DMS114 treated with DMSO at 0.1 percent for 48 hours (cell line): ENCODE data around the gene RNU4-1.
"Not testable (repeated sequence)": the region's sequence is repeated elsewhere in the genome, so short reads cannot be mapped to it uniquely, and the experiment has no call there.

Experiments used
- DNase-seq: peaks from one replicate; lab custom pipeline; 2025; ENCODE audit not compliant: unreplicated experiment; lab: John Stamatoyannopoulos, UW

The RNU4-1 gene

GRCh38 chr12:120259418-120260202 lies 33.4 kb downstream of the RNU4-1 start:
- DNase-seq, result no peak

GRCh38 chr12:120258323-120258896 lies 34.6 kb downstream of the RNU4-1 start:
- DNase-seq, result no peak

GRCh38 chr12:120257041-120257821 lies 35.8 kb downstream of the RNU4-1 start:
- no peak for DNase-seq

DNA sequence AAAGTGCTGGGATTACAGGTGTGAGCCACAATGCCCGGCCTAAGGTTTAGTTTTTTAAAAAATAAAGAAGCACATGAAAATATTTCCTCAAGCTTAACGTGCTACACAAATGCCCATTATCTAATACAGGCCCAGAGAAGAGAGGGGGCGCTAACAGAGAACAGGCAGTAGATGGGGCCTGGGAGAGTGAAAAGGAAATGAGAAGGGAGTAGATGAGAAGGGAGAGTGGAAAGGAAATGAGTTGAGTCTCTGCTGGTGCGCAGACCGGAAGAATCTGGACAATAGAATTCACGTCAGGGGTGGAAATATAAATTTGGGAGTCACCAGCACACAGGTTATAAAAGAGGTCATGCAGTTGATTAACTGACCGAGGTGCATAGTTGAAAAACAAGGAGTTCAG lies 38.2 kb downstream of the RNU4-1 start:
- no peak for DNase-seq

- DNase-seq, result not testable (repeated sequence)
Measured at GRCh38 chr12:120253313-120253712, 39.7 kb downstream of the RNU4-1 start.

DNA sequence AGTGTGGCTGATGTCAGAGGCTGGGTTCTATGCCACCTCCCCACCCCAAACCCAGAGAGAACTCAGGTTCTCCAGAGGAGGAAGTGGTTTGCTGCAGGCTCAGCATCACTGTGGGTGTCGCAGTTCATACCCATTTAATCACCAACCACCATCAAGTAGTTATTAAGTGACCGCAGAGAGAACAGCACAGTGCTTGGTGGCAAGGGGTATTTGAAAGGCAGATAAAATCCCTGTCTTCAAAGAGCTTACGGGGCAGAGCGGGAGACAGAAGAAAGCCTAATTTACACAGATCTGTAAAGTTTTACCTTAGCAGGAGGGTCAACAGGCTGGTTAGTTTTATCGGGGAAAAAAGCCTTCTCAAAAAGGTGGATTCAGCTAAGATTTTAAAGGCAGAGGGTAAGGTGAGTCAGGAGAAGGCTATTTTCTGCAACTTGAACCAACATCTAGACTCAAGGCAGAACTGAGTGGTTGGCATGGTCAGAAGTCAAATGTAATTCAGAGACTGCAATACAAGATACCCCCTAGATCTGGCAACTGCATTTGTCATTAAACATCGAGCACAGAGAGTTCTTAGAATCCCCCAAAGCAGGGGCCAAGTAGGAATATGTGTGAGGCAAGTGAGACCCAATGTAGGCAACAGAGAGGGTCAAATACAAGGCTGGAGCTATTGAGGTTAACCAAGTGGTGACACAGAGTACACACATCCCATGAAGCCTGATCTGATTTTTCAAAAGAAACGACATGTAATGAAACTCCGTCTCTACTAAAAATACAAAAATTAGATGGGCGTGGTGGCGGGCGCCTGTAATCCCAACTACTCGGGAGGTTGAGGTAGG lies 40.7 kb downstream of the RNU4-1 start:
- DNase-seq, result no peak

DNA sequence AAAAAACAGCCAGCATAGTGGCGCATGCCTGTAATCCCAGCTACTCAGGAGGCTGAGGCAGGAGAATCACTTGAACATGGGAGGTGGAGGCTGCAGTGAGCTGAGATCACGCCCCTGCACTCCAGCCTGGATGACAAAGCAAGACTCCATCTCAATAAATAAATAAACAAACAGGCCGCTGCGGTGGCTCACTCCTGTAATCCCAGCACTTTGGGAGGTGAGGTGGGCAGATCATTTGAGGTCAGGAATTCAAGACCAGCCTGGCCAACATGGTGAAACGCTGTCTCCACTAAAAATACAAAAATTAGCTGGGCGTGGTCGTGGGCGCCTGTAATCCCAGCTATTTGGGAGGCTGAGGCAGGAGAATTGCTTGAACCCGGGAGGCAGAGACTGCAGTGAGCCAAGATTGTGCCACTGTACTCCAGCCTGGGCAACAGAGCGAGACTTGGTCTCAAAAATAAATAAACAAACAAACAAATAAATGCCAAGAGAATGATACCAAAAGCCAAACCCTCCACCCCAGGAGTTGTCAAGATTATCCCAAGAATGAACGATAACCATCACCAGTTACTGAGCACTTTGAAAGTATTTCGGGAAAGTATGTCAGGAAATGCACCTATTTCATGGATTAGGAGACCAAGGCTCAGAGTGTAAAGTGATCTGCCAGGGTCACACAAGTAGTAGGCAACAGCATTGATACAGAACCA lies 41.5 kb downstream of the RNU4-1 start:
- DNase-seq, result not testable (repeated sequence)

DNA sequence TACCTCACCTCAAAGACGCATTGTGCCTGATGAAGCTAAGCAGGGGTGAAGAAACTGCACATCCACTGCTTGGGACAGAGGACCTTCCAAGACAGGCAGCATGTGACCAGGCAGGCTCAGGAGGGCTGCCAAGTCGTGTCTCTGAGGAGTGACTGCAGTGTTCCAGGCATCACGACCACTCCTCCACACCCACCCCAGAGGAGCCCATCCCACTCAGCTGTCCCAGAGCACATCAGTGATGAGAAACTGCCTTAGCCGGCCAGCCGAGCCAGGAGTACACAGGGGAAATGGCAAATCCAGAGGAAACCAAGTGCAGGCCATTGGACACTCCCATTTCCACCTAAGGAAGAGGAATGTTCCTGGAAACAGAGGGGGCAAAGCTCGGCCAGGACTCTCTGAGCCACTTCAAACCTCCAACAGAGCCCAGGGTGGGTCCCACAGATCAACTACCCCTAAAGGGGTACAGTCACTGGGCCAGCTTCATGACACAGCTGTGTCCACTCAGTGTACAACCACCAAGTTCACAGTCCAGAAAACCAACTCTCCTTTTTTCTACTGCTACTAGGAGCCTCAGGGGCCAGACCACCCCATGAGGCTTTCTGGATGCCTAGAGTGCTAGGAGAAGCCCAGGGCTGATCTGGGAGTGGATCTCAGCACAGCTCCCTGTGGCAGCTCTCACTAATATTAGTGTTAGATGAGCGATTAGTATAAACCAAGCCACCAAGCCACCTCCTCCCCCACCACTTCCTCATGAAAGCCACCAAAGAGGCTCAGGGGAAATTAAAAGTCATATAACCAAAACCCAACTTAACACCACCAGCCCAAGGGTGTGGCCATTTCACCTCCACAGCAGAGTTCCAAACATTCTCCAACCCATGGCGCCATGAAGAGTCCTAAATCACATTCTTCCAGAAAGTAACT lies 42.9 kb downstream of the RNU4-1 start:
- no peak for DNase-seq

DNA sequence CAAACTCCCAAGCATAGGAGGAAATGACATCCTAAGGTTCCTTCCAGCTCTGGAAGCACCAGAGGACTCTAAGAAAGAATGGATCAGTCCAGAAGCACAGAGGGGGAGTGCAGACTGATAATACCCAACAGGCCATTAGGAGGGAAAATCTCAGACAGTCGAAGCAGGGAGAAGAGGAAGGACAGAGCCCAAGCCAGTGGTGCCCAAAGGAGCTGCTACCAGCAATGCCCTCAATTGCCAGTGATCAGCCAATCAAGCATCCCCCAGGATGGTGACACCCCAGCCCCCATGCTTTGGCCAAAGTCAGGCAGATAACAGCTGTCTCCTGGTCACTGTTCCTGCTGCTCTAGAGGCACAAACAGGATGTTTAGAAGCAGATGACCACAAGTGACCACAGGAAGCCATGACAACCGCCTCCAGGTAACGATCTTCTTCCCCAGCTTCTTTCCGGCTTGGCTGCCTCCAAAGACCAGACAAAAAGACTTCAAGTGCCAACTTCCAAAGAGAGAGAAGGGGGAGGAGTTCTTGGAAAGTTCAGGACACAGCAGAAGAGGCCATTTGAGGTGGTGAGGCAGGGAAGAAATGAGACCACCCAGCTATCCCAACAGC lies 43.7 kb downstream of the RNU4-1 start:
- no peak for DNase-seq

DNA sequence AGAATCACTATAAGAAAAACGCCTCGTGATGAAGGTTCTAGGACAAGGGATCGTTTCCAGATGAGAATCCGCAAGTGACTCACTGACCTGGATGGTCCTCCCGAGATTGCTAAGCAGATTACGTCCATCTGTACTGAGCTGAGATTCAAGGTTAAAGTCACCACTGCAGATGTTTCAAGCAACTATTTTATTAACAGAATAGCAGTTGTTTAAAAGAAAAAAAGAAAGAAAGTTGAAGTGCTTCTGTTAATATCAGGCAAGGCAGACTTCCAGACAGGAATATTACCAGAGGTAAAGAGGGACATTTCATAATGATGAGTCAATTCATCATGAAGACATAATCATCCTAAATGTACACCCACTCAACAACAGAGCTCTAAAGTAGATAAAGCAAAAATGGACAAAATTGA lies 45.4 kb downstream of the RNU4-1 start:
- no peak for DNase-seq

DNA sequence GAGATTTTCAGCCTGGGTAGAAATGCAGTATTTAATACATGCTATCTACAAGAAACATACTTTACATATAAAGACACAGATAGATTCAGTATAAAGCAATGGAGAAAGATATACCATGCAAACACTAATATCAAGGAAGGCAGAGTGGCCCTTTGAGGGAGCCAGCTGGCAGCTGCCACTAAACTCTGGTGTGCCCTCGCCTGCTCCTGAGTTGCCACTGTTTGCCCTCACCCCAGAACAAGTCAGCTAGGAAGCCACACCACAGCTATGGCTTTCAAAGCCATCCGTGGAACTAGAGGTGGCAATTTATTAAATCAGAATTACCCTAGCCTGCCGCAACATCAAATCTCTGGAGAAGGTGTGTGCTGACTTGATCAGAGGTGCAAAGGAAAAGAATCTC lies 45.9 kb downstream of the RNU4-1 start:
- no peak for DNase-seq

DNA sequence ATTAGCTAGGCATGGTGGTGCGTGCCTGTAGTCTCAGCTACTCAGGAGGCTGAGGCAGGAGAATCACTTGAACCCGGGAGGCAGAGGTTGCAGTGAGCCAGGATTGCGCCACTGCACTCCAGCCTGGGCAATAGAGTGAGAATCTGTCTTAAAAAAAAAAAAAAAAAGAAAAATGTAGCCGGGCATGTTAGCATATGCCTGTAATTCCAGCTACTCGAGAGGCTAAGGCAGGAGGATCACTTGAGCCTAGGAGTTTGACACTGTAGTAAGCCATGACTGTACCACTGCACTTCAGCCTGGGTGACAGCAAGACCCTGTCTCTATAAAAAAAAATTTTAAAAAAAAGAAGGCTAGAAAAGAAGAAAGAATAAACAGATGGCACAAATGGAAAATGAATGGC lies 46.3 kb downstream of the RNU4-1 start:
- DNase-seq, result not testable (repeated sequence)
